HUES6 (cell line): ENCODE results near the gene AIG1.

Source experiments
- H3K27ac ChIP-seq: 2 replicates; pipeline ENCODE4 v1.7.0; 2013; ENCODE audit warnings: low read depth, mild to moderate bottlenecking, low read length, inconsistent platforms
- H3K27me3 ChIP-seq: 2 replicates; pipeline ENCODE4 v1.6.1; 2013; ENCODE audit warnings: low read length; ENCODE audit not compliant: control insufficient read depth, insufficient read depth
- H3K36me3 ChIP-seq: 2 replicates; pipeline ENCODE4 v1.6.1; 2013; ENCODE audit warnings: low read length; ENCODE audit not compliant: control insufficient read depth, insufficient read depth
- H3K4me1 ChIP-seq: 2 replicates; pipeline ENCODE4 v1.6.1; 2013; ENCODE audit warnings: low read length; ENCODE audit not compliant: control insufficient read depth, insufficient read depth
- H3K4me3 ChIP-seq: 2 replicates; pipeline ENCODE4 v1.5.1; 2013; ENCODE audit warnings: low read depth, low read length
- H3K9ac ChIP-seq: one replicate; pipeline ENCODE4 v1.6.1; 2013; ENCODE audit warnings: mild to moderate bottlenecking, low read length
- H3K9me3 ChIP-seq: 2 replicates; pipeline ENCODE4 v1.6.1; 2013; ENCODE audit warnings: low read depth, low read length; ENCODE audit not compliant: control insufficient read depth, insufficient read depth

Gene AIG1

GRCh38 chr6:143097224-143097795 lies 36.6 kb downstream of the AIG1 start:
- Histone ChIP-seq H3K27me3 (no peaks in the 10 kb centered on the region), H3K27ac (no peak overlapping the region)

GRCh38 chr6:143098054-143098671 lies 37.5 kb downstream of the AIG1 start:
- Histone ChIP-seq H3K27me3 (no peaks in the 10 kb centered on the region), H3K9me3 (no peaks in the 10 kb centered on the region), H3K27ac (no peak overlapping the region), H3K9ac (no peak overlapping the region), H3K4me3 (no peak overlapping the region), H3K36me3 (no peaks in the 10 kb centered on the region), H3K4me1 (no peaks in the 10 kb centered on the region)

More at GRCh38 chr6:143097224-143097795, 36.6 kb downstream of the AIG1 start:
- no peaks in the 10 kb centered on the region for H3K9me3 ChIP-seq
- H3K4me1 ChIP-seq = no peaks in the 10 kb centered on the region
- H3K4me3 ChIP-seq = no peak overlapping the region
- no peaks in the 10 kb centered on the region for H3K36me3 ChIP-seq
- H3K9ac ChIP-seq = no peak overlapping the region

DNA sequence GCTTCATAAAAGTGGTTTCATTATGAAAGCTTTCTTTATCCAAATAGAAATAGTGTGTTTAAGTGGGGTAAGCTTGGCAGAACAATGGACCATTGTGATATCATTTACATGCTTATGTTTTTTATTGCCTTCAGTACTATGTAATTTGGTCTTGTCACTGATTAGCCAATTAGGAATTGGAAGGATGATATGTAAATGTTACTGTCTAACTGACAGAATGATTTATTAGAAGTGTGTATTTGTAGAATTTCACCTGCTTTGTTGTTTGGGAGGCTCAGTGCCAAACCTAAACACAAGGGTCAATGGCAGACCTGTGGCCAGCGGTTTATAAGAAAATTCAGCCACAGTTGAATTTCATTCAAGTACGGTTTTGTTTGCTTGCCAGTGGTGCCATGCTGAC lies 39.0 kb downstream of the AIG1 start:
- Histone ChIP-seq H3K9me3 (no peaks in the 10 kb centered on the region), H3K27ac (no peak overlapping the region), H3K4me3 (no peak overlapping the region), H3K36me3 (no peaks in the 10 kb centered on the region), H3K27me3 (no peaks in the 10 kb centered on the region), H3K4me1 (no peaks in the 10 kb centered on the region), H3K9ac (no peak overlapping the region)

- Histone ChIP-seq H3K9me3 (no peaks in the 10 kb centered on the region), H3K4me1 (no peaks in the 10 kb centered on the region), H3K27me3 (no peaks in the 10 kb centered on the region), H3K9ac (no peak overlapping the region), H3K4me3 (no peak overlapping the region), H3K27ac (no peak overlapping the region), H3K36me3 (no peaks in the 10 kb centered on the region)
Observed at GRCh38 chr6:143100429-143100828, 39.7 kb downstream of the AIG1 start.

DNA sequence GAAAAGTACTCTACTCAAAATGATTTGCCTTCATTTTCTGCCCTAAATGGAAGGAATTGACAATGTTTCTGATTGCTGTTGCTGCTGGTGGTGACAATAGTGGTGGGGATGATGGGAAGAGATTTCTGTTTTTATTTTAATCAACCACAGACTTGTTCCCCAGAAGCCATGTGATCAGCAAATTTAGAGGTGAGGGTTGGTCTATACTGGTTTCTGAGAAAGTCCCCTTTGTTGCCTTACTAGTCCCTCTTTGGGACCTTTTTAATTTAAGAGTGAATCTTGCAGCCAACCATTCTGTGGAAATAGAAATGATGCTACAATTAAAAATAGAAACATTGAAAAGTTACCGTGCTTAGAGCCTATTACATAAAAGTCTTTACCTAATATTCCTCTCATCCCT lies 43.2 kb downstream of the AIG1 start:
- no peaks in the 10 kb centered on the region for H3K36me3 ChIP-seq
- no peaks in the 10 kb centered on the region for H3K4me1 ChIP-seq
- no peak overlapping the region for H3K27ac ChIP-seq
- no peaks in the 10 kb centered on the region for H3K27me3 ChIP-seq
- no peak overlapping the region for H3K9ac ChIP-seq
- no peak overlapping the region for H3K4me3 ChIP-seq
- no peaks in the 10 kb centered on the region for H3K9me3 ChIP-seq

DNA sequence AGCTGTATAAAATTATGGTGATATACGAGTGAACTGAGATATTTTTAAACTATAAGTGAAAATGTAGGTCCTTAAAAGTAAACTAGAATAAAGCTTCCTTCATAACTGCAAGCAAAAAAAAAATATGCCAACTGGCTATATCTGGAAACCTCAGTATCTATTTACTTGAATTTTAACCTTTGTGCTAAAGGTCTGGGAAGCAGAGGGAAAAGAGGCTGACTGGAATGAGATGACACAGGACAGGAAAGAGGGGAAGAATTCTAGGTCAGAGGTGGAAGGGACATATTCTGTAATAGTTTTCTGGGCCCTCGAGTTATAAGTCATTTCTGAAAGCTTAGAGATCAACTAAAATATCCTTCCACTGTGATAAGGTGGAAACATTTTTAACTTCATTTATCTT lies 46.8 kb downstream of the AIG1 start:
- Histone ChIP-seq H3K4me1 (no peaks in the 10 kb centered on the region), H3K27me3 (no peaks in the 10 kb centered on the region), H3K9me3 (no peaks in the 10 kb centered on the region), H3K4me3 (no peak overlapping the region), H3K36me3 (no peaks in the 10 kb centered on the region), H3K9ac (no peak overlapping the region), H3K27ac (no peak overlapping the region)

DNA sequence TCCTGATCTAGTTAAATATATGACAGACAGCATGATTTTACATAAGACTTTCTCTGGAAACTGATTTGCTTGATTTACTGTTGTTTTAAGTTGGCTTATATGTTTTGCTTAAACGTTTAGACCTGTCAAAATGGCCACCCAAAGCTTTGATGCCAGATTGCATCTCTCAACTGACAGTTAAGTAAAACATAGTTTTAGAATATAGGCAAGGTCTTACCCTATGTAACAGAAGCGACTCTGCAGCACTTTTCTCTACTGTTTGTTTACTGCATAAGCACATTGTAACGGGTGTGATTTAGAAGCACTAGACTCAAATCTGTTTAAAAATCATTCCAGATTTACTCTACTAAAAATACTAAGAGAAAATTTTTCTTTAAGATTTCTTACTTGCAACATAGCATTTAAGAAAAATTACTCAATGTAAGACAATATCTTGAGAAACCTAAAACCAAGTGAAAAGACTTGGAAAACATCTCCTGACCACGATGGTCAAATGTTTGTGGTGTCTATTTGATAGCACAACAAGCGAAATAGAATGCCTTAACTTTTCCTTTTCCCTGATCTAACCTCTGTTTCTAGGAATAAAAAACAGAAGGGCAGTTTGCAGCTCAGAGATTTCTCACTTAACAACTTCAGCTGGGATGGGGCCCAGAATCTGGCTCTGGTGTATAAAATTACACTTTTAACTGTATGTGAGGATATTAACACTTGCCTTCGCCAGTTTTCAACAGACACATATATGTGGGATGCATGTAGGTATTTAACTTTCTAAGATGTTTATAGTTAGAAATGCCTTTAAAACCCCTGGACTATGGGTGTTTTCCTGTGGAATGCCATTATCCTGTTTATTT lies 47.4 kb downstream of the AIG1 start:
- no peaks in the 10 kb centered on the region for H3K27me3 ChIP-seq
- no peak overlapping the region for H3K4me3 ChIP-seq
- no peaks in the 10 kb centered on the region for H3K4me1 ChIP-seq
- H3K9ac ChIP-seq = no peak overlapping the region
- no peaks in the 10 kb centered on the region for H3K36me3 ChIP-seq
- H3K27ac ChIP-seq = no peak overlapping the region
- H3K9me3 ChIP-seq = no peaks in the 10 kb centered on the region

DNA sequence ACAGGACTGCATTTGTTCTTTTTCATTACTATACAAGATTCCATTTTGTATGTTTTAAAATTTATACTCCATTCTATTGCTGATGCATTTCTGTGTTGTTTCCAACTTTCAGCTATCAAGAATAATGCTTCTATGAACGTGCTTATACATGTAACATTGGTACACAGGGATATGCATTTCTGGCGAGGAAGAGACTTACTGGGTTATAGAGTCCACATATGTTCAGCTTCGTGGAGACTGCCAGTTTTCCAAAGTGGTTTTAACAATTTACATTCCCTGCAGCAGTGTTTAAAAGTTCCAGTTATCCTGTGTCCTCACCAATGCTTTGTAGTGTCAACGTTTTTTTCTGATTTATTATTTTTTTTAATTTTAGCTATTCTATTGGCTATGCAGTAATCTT lies 48.5 kb downstream of the AIG1 start:
- no peaks in the 10 kb centered on the region for H3K9me3 ChIP-seq
- no peak overlapping the region for H3K9ac ChIP-seq
- no peaks in the 10 kb centered on the region for H3K4me1 ChIP-seq
- H3K36me3 ChIP-seq = no peaks in the 10 kb centered on the region
- H3K27me3 ChIP-seq = no peaks in the 10 kb centered on the region
- H3K27ac ChIP-seq = no peak overlapping the region
- no peak overlapping the region for H3K4me3 ChIP-seq

DNA sequence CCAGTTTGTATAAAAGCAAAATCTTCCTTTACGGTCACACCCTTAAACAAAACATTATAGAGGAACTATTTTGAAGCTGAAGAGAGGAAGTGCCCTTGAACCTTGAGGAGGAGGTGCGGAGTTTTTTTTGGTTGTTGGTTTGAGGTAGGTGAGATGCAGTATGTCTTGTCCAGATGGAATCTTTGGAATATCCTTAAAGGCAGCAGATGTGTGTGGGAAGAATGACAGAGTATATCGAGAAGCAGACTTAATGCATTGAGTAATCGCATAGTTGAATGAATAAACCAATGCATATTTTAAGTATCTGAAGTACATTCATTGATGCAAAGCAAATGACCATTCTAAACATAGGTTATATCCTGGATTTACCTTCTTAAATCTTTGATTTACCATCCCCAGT lies 49.9 kb downstream of the AIG1 start:
- Histone ChIP-seq H3K27me3 (no peaks in the 10 kb centered on the region), H3K4me1 (no peaks in the 10 kb centered on the region), H3K9ac (no peak overlapping the region), H3K9me3 (no peaks in the 10 kb centered on the region), H3K27ac (no peak overlapping the region), H3K4me3 (no peak overlapping the region), H3K36me3 (no peaks in the 10 kb centered on the region)

DNA sequence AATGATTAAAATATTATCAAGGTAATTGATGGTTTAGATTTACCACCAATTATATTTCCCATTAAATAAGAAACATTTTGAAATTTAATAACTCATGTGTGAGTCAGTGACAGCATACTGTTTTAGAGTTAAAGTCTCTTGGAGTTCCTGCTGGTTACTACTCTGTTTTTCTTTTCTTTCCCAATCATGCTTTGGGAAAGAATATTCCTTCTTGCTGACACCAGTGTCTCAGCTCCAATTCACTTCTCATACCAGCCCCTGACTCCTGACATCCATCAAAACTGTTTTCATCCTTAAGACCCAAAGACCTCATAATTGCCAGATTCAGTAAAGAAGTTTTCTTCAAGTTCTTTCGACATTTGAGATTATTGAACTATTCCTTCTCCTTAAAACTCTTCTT lies 50.3 kb downstream of the AIG1 start:
- Histone ChIP-seq H3K27ac (no peak overlapping the region), H3K9me3 (no peaks in the 10 kb centered on the region), H3K9ac (no peak overlapping the region), H3K4me1 (no peaks in the 10 kb centered on the region), H3K4me3 (no peak overlapping the region), H3K27me3 (no peaks in the 10 kb centered on the region), H3K36me3 (no peaks in the 10 kb centered on the region)

DNA sequence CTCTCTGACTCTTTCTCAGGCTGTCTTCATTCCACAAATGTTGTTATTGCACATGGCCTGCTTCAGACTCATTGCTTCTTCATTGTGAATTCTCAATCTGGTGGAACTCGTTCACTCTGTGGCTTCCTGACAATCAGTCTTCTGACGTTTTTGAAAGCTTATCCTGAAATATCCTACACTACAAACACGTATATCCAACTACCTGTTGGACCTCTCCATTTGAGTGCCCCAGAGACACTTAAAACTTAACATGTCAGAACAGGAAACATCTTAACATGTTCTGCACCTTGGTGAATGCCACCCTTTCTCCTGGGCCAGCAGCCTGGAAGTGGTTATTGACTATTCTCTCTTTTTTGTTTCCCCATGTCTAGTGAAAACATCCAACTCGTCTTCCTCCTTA lies 50.8 kb downstream of the AIG1 start:
- Histone ChIP-seq H3K9ac (no peak overlapping the region), H3K27me3 (no peaks in the 10 kb centered on the region), H3K4me1 (no peaks in the 10 kb centered on the region), H3K9me3 (no peaks in the 10 kb centered on the region), H3K4me3 (no peak overlapping the region), H3K27ac (no peak overlapping the region), H3K36me3 (no peaks in the 10 kb centered on the region)
